ENCODE data around the gene MARCHF2. TPM values are rescaled to one million over a fixed set of nuclear protein-coding genes. Genes with fewer than 3 reads are reported as not detected.
A peak's percentile ranks its signal among the peaks of the same experiment; 100 is the strongest.

The MARCHF2 gene
- total and polyA plus RNA-seq, 7 donors: 25.8 to 383 (median 283) TPM

GRCh38 chr19:8486661-8487136, 73.6 kb downstream of the MARCHF2 start:
- intact Hi-C loops (cut with DNase I): no loop called here
- WGBS, 2 donors: 86 to 93% methylated on average over 16 of the region's 16 CpGs
- H3K36me3 ChIP-seq: peaks cover 28 to 86% (median 42%) of the 10 kb centered on the region in 4 donors
- TF ChIP-seq POLR2AphosphoS5 (IDR thresholded peaks at IDR 0.05) (no peak), POLR2A (IDR thresholded peaks at IDR 0.05) (no peak), EP300 (IDR thresholded peaks at IDR 0.05) (no peak), CTCF (IDR thresholded peaks at IDR 0.05) (no peak)
- no peaks in the 10 kb centered on the region for H3K27me3 ChIP-seq
- no peak for DNase-seq
- no peaks in the 10 kb centered on the region for H3K9me3 ChIP-seq
- H3K4me3 ChIP-seq: no peak overlapping the region
- peaks cover 0 to 6% (median 4%) of the 10 kb centered on the region in 4 donors for H3K4me1 ChIP-seq
- peak overlapping the region in 1 of 4 donors; percentile 12 for H3K27ac ChIP-seq

- Histone ChIP-seq H3K27me3 (no peaks in the 10 kb centered on the region), H3K4me3 (no peak overlapping the region), H3K9me3 (no peaks in the 10 kb centered on the region), H3K27ac (peak overlapping the region in 3 of 4 donors; percentile 4 to 31 (median 12)), H3K4me1 (peaks cover 0 to 5% (median 2%) of the 10 kb centered on the region in 4 donors), H3K36me3 (peaks cover 28 to 81% (median 42%) of the 10 kb centered on the region in 4 donors)
- no peak for DNase-seq
- 52 to 78% methylated on average over 13 of the region's 13 CpGs for WGBS, 2 donors
- no peak for TF ChIP-seq EP300 (IDR thresholded peaks at IDR 0.05)
- no peak for TF ChIP-seq CTCF (IDR thresholded peaks at IDR 0.05)
- TF ChIP-seq POLR2AphosphoS5 (IDR thresholded peaks at IDR 0.05): no peak
- TF ChIP-seq POLR2A (IDR thresholded peaks at IDR 0.05): no peak
- intact Hi-C loops (cut with DNase I): no loop called here
These were observed 74.2 kb downstream of the MARCHF2 start for GRCh38 chr19:8487137-8487851.

GRCh38 chr19:8488365-8488764, 75.3 kb downstream of the MARCHF2 start:
- TF ChIP-seq EP300 (IDR thresholded peaks at IDR 0.05) (no peak), CTCF (IDR thresholded peaks at IDR 0.05) (no peak), POLR2A (IDR thresholded peaks at IDR 0.05) (no peak), POLR2AphosphoS5 (IDR thresholded peaks at IDR 0.05) (no peak)
- H3K27me3 ChIP-seq: no peaks in the 10 kb centered on the region
- no peak overlapping the region for H3K27ac ChIP-seq
- no peaks in the 10 kb centered on the region for H3K9me3 ChIP-seq
- peaks cover 0 to 5% (median under 1%) of the 10 kb centered on the region in 4 donors for H3K4me1 ChIP-seq
- DNase-seq: no peak
- no peak overlapping the region for H3K4me3 ChIP-seq
- peaks cover 28 to 71% (median 39%) of the 10 kb centered on the region in 4 donors for H3K36me3 ChIP-seq
- WGBS, 2 donors: 78 to 84% methylated on average over 15 of the region's 15 CpGs
- intact Hi-C loops (cut with DNase I): no loop called here

Small RNAs within 50 kb of the gene (small RNA-seq; reads per million reads assigned to genes)
- gene MIR4999: 0 to 0.87 (median 0.43) reads per million in 3 donors

Other genes with a start within 250 kb of the MARCHF2 start
- 10 to 100 TPM; 24.1 to 40.0 (median 30.2) TPM for gene CERS4, start 203.9 kb upstream of the MARCHF2 start, total RNA-seq
- 10 to 100 TPM in 2 of 3 donors, 1 to 10 TPM in 1; 1.4 to 18.6 (median 11.4) TPM for gene CERS4, start 203.9 kb upstream of the MARCHF2 start, polyA plus RNA-seq
- gene CD320, start 104.9 kb upstream of the MARCHF2 start, total RNA-seq: 10 to 100 TPM; 22.5 to 39.6 (median 28.7) TPM
- 10 to 100 TPM; 10.2 to 72.6 (median 12.0) TPM for gene CD320, start 104.9 kb upstream of the MARCHF2 start, polyA plus RNA-seq
- gene NDUFA7, start 91.9 kb upstream of the MARCHF2 start, total RNA-seq: 10 to 100 TPM; 21.0 to 35.5 (median 27.5) TPM
- gene NDUFA7, start 91.9 kb upstream of the MARCHF2 start, polyA plus RNA-seq: 100 to 1,000 TPM; 115 to 146 (median 130) TPM
- 100 to 1,000 TPM; 244 to 601 (median 414) TPM for gene RPS28, start 91.8 kb upstream of the MARCHF2 start, total RNA-seq
- 100 to 1,000 TPM; 574 to 938 (median 657) TPM for gene RPS28, start 91.8 kb upstream of the MARCHF2 start, polyA plus RNA-seq
- gene KANK3, start 70.0 kb upstream of the MARCHF2 start, total RNA-seq: 1 to 10 TPM; 6.5 to 8.9 (median 8.4) TPM
- gene KANK3, start 70.0 kb upstream of the MARCHF2 start, polyA plus RNA-seq: 1 to 10 TPM in 2 of 3 donors, under 1 TPM in 1; 0.92 to 4.9 (median 3.6) TPM
- 10 to 100 TPM in 3 of 4 donors, 1 to 10 TPM in 1; 7.1 to 31.6 (median 24.0) TPM for gene ANGPTL4, start 49.1 kb upstream of the MARCHF2 start, total RNA-seq
- gene ANGPTL4, start 49.1 kb upstream of the MARCHF2 start, polyA plus RNA-seq: 10 to 100 TPM in 1 of 3 donors, 1 to 10 TPM in 2; 2.3 to 10.3 (median 2.4) TPM
- 10 to 100 TPM; 17.5 to 42.1 (median 28.7) TPM for gene RAB11B, start 22.9 kb upstream of the MARCHF2 start, total RNA-seq
- 100 to 1,000 TPM in 1 of 3 donors, 10 to 100 TPM in 2; 67.0 to 103 (median 82.9) TPM for gene RAB11B, start 22.9 kb upstream of the MARCHF2 start, polyA plus RNA-seq
- 100 to 1,000 TPM in 1 of 4 donors, 10 to 100 TPM in 3; 62.8 to 100 (median 76.1) TPM for gene HNRNPM, start 31.7 kb downstream of the MARCHF2 start, total RNA-seq
- 100 to 1,000 TPM in 1 of 3 donors, 10 to 100 TPM in 2; 80.5 to 224 (median 83.9) TPM for gene HNRNPM, start 31.7 kb downstream of the MARCHF2 start, polyA plus RNA-seq
- gene PRAM1, start 89.3 kb downstream of the MARCHF2 start, total RNA-seq: 1 to 10 TPM in 1 of 4 donors, under 1 TPM in 2, not detected in 1; 0.16 to 1.1 (median 0.36) TPM
- 1 to 10 TPM in 1 of 3 donors, under 1 TPM in 2; 0.60 to 1.5 (median 0.69) TPM for gene PRAM1, start 89.3 kb downstream of the MARCHF2 start, polyA plus RNA-seq
- 10 to 100 TPM in 2 of 4 donors, 1 to 10 TPM in 2; 3.6 to 18.9 (median 10.9) TPM for gene ZNF414, start 100.9 kb downstream of the MARCHF2 start, total RNA-seq
- 10 to 100 TPM; 17.1 to 31.0 (median 24.0) TPM for gene ZNF414, start 100.9 kb downstream of the MARCHF2 start, polyA plus RNA-seq
- gene MYO1F, start 164.1 kb downstream of the MARCHF2 start, total RNA-seq: 10 to 100 TPM in 3 of 4 donors, 1 to 10 TPM in 1; 7.4 to 13.2 (median 11.6) TPM
- 10 to 100 TPM in 1 of 3 donors, 1 to 10 TPM in 2; 6.6 to 19.4 (median 6.9) TPM for gene MYO1F, start 164.1 kb downstream of the MARCHF2 start, polyA plus RNA-seq
- gene ADAMTS10, start 197.4 kb downstream of the MARCHF2 start, total RNA-seq: 10 to 100 TPM; 20.3 to 90.6 (median 27.2) TPM
- gene ADAMTS10, start 197.4 kb downstream of the MARCHF2 start, polyA plus RNA-seq: 10 to 100 TPM in 1 of 3 donors, 1 to 10 TPM in 1, not detected in 1; 1.2 to 13.7 TPM
- not detected for gene NFILZ, start 217.3 kb downstream of the MARCHF2 start, total RNA-seq
- not detected for gene NFILZ, start 217.3 kb downstream of the MARCHF2 start, polyA plus RNA-seq